ENCODE measurements around the gene INPP4A.

DNA sequence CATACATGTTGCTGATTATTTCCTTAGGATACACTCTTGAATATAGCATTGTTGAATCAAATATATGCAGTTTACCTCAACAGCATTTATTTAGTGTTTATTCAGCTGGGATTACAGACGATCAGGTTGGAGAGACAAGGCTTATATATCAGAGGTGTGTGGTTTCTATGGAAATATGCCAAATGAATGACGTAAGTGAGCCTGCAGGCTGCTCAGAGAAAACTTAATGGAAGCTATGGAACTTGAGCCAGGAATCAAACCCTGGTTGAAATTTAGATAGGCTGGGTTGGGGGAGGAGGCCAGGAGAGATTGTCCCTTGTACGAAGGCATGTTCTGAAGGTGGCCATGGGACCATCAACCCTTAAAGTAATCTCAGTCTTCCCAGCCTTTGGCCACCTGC is 79.5 kb downstream of the INPP4A start:
- TF ChIP-seq CTCF (IDR thresholded peaks at IDR 0.05) (no peak), POLR2A (IDR thresholded peaks at IDR 0.05) (no peak), POLR2AphosphoS5 (IDR thresholded peaks at IDR 0.05) (no peak)
